Brain microvascular endothelial cell (primary cell): ENCODE data around the gene MED13L.
A peak's percentile ranks its signal among the peaks of the same experiment; 100 is the strongest.
"Not testable (repeated sequence)": the region's sequence is repeated elsewhere in the genome, so short reads cannot be mapped to it uniquely, and the experiment has no call there.

Experiments used
- DNase-seq: peaks from one replicate; pipeline ENCODE4 v3.0.0-alpha.2; 2020
- H3K27ac ChIP-seq: fragments of 250-450 bp; sonication (Bioruptor Pico); 2 replicates; pipeline ENCODE4 v1.5.1; 2020; ENCODE audit warnings: mild to moderate bottlenecking, moderate library complexity
- H3K27me3 ChIP-seq: fragments of 250-450 bp; sonication (Bioruptor Pico); replicated peaks from 2 replicates; pipeline ENCODE4 v1.5.1; 2020; ENCODE audit warnings: mild to moderate bottlenecking
- H3K36me3 ChIP-seq: fragments of 250-450 bp; sonication (Bioruptor Pico); replicated peaks from 2 replicates; pipeline ENCODE4 v1.5.1; 2020; ENCODE audit warnings: mild to moderate bottlenecking
- H3K4me3 ChIP-seq: 2 replicates; pipeline ENCODE4 v1.5.1; 2011; ENCODE audit warnings: low read depth, mild to moderate bottlenecking, control low read depth, low read length, moderate library complexity
- in situ Hi-C: cut with HindIII; loops from 2 replicates; pipeline ENCODE4 v1.10.0; 2017; ENCODE audit warnings: low sequenced_read_pairs, low pct_ligation_motif_present
- TF ChIP-seq, protein P1 (sequence below): IDR thresholded peaks from 2 replicates; pipeline ENCODE4 v1.5.1; 2011; ENCODE audit warnings: low read depth, mild to moderate bottlenecking, moderate library complexity, low read length, control low read depth, inconsistent platforms; ENCODE audit errors: missing control alignments

MED13L gene

DNA sequence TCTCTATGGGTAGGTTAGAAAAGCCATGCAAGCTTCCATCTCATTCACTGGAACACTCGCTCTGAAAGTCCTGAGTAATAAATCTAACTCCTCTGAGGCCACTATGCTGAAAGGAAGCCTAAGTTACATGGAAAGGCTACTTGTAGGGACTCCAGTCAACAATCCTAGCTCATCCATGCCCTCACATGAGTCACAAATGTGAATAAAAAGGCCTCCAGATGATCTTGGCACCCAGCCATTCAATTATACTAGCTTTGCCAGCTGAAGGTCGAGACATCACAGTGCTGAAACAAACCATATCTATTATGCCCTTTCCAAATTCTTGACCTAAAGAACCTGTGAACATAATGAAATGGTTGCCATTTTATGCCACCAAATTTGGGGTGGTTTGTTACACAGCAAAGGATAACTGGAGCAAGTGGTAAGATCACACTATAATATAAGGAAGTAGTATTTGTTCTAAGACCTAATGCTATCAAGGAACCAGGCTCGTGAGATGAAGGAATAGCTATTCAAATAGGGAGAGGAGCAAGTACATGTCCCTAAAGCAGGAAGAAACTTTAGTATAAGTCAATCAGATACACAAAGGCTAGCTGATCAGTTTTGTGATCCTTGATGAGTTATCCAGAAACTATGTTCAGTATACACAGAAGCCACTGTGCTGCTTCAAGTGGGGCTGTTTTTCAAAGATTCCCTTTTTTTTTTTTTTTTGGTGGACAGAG is 142.1 kb downstream of the MED13L start:
- H3K27me3 ChIP-seq, result no peaks in the 10 kb centered on the region
- peak; percentile 67 for DNase-seq
- peak overlapping the region; percentile 42 for H3K27ac ChIP-seq
- TF ChIP-seq, protein P1, sequence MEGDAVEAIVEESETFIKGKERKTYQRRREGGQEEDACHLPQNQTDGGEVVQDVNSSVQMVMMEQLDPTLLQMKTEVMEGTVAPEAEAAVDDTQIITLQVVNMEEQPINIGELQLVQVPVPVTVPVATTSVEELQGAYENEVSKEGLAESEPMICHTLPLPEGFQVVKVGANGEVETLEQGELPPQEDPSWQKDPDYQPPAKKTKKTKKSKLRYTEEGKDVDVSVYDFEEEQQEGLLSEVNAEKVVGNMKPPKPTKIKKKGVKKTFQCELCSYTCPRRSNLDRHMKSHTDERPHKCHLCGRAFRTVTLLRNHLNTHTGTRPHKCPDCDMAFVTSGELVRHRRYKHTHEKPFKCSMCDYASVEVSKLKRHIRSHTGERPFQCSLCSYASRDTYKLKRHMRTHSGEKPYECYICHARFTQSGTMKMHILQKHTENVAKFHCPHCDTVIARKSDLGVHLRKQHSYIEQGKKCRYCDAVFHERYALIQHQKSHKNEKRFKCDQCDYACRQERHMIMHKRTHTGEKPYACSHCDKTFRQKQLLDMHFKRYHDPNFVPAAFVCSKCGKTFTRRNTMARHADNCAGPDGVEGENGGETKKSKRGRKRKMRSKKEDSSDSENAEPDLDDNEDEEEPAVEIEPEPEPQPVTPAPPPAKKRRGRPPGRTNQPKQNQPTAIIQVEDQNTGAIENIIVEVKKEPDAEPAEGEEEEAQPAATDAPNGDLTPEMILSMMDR, result no peak
- H3K4me3 ChIP-seq, result no peak overlapping the region
- in situ Hi-C loops, result no loop called here
- H3K36me3 ChIP-seq, result no peaks in the 10 kb centered on the region

DNA sequence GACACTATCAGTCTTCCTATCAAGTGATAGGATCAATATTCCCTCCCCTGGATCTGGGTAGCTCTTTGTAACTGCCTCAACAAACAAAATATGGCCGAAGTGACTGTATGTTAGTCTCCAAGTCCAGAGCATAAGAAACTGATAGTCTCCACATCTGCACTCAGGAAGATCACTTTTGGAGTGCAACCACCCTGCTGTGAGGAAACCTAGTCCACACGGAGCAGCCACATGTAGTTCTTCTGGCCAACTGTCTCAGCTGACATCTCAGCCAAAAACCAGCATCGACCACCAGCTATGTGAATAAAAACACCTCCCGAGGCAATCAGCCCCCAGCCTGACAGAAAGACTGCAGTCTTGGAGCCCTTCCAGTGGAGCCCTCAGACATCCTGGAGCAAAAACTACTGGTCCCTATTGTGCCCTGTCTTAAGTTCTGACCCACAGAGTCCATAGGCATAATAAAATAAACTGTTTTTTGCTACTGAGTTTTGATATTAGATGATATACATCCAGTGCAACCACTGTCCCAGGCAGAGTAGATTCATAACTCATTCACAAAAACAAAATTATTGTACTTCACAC is 143.8 kb downstream of the MED13L start:
- in situ Hi-C loops, result no loop called here
- Histone ChIP-seq H3K36me3 (no peaks in the 10 kb centered on the region), H3K4me3 (no peak overlapping the region), H3K27me3 (no peaks in the 10 kb centered on the region), H3K27ac (no peak overlapping the region)
- TF ChIP-seq, protein P1, result no peak
- DNase-seq, result no peak

DNA sequence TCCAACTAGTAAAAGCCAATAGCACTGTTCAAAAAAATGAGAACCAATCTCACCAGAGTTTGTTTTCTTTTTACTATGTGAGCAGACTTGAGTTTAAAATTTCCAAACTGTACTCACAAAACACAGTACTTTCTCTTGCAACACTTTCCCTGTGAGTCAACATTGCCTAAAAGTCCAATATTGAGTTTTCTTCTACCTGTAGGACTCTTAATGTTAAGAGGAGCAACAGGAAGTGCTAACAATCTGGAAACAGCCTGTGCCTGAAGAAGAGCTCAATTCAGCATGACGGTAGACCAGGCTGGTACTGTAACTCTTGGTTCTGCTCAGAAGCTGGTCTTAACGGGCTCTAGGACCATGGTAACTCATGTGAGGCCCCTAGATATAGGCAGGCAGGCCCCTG is 144.3 kb downstream of the MED13L start:
- TF ChIP-seq, protein P1, result no peak
- no peak for DNase-seq
- in situ Hi-C loops, result no loop called here

DNA sequence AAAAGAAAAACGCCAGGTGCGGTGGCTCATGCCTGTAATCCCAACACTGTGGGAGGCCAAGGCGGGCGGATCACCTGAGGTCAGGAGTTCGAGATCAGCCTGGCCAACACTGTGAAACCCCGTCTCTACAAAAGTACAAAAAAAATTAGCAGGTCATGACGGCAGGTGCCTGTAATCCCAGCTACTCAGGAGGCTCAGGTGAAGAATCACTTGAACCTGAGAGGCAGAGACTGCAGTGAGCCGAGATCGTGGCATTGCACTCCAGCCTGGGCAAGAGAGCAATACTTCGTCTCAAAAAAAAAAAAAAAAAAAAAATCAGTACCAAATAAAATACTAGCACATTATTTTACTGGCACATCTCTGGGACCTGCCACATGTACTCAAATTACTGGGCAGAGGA is 145.5 kb downstream of the MED13L start:
- in situ Hi-C loops, H3K4me3 ChIP-seq, H3K27ac ChIP-seq, DNase-seq, H3K36me3 ChIP-seq, H3K27me3 ChIP-seq: not testable (repeated sequence)

More for the DNA sequence above, 144.3 kb downstream of the MED13L start:
- Histone ChIP-seq H3K36me3 (no peaks in the 10 kb centered on the region), H3K27ac (no peak overlapping the region), H3K27me3 (no peaks in the 10 kb centered on the region), H3K4me3 (no peak overlapping the region)

DNA sequence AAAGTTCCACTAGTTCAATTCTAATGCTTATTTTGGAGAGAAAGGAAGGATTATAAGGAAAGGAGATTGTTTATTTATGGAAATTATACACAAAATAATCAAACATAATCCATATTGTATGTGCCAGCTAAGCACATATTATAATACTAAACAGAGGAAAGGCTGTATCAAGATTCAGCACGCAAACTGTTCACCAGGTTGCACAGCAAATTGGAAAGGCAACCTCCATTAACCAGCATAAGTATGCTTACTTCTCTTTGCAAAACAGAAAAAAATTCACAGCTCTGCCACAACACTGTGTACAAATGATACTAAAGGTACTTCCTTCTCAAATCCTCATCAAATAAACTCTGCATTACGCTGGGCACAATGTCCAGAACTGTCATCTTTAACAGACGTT is 146.3 kb downstream of the MED13L start:
- H3K4me3 ChIP-seq, result no peak overlapping the region
- DNase-seq, result no peak
- H3K27me3 ChIP-seq, result no peaks in the 10 kb centered on the region
- H3K36me3 ChIP-seq, result no peaks in the 10 kb centered on the region
- in situ Hi-C loops, result no loop called here
- TF ChIP-seq, protein P1, result no peak
- H3K27ac ChIP-seq, result no peak overlapping the region

DNA sequence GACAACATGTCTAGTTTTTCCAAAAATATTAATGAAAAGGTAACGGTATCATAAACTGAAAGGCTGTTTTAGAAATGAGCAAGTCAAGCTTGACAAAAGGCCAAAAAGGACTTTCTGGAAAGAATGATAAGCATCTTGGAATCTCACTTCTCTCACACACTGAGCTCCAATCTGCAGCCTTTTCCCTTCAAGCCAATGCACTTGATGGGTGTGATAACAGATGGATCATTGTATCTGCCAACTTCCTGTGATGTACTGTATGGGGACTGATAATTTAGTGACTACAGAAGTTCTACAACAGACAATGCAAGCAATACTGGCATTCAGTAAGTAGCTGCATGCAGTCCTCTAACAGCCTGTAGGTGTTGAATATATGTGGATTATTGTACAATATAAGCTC is 147.1 kb downstream of the MED13L start:
- Histone ChIP-seq H3K36me3 (no peaks in the 10 kb centered on the region), H3K27me3 (no peaks in the 10 kb centered on the region), H3K27ac (no peak overlapping the region), H3K4me3 (no peak overlapping the region)
- in situ Hi-C loops, result no loop called here
- TF ChIP-seq, protein P1, result no peak
- DNase-seq, result peak; percentile 26
